Measurements from ENCODE around the gene WDFY2. TPM values are rescaled to one million over a fixed set of nuclear protein-coding genes. Genes with fewer than 3 reads are reported as not detected.
A peak's percentile ranks its signal among the peaks of the same experiment; 100 is the strongest.

Gene WDFY2
- total and polyA plus RNA-seq, 12 donors = 13.2 to 38.6 (median 26.0) TPM

- intact Hi-C loops (cut with DNase I) = no loop called here
- H3K9me3 ChIP-seq (replicated peaks in 1 of 3) = no peaks in the 10 kb centered on the region
- H3K27me3 ChIP-seq = no peaks in the 10 kb centered on the region
- H3K36me3 ChIP-seq (replicated peaks in 1 of 2) = peaks cover 0 to 13% of the 10 kb centered on the region in 2 donors
- 69 to 82% (median 74%) methylated on average over 12 to 15 of the region's 15 CpGs for WGBS, 4 donors
- no peak overlapping the region for H3K4me3 ChIP-seq
- H3K4me1 ChIP-seq (replicated peaks in 1 of 2) = peaks cover 4 to 26% of the 10 kb centered on the region in 2 donors
- no peak for DNase-seq
- peak overlapping the region in 1 of 5 donors; percentile 57 for H3K27ac ChIP-seq
- no peak for TF ChIP-seq POLR2A (IDR thresholded peaks at IDR 0.05)
- TF ChIP-seq CTCF (IDR thresholded peaks at IDR 0.05) = peak in 2 of 6 experiments; percentile 24 to 30
These were observed 184.2 kb downstream of the WDFY2 start for GRCh38 chr13:51768378-51768921.

DNA sequence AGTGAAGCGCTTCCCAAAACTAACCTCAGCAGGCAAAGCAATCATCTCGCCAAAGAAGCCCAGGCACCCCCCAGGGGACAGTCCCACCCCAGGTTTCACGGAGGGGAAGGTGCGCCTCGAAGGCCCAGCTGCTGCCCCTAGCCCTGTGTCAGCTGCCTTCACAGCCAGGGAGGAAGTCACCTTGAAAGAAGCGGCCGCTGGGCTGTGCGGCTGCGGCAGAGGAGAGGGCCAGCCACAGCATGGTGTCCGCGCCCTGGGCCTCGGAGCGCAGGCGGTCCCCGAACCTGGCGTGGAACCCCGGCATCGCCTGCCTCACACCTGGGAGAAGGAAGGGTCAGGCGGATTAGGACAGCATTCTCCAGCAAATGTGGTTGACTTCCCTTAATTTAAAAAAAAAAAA, 184.7 kb downstream of the WDFY2 start:
- Histone ChIP-seq H3K27me3 (no peaks in the 10 kb centered on the region), H3K27ac (peak overlapping the region in 1 of 5 donors; percentile 57), H3K36me3 (replicated peaks in 1 of 2) (peaks cover 0 to 13% of the 10 kb centered on the region in 2 donors), H3K9me3 (replicated peaks in 1 of 3) (no peaks in the 10 kb centered on the region), H3K4me3 (no peak overlapping the region), H3K4me1 (replicated peaks in 1 of 2) (peaks cover 4 to 26% of the 10 kb centered on the region in 2 donors)
- WGBS, 4 donors = 65 to 100% (median 81%) methylated on average over 2 to 19 of the region's 19 CpGs
- no peak for TF ChIP-seq POLR2A (IDR thresholded peaks at IDR 0.05)
- intact Hi-C loops (cut with DNase I) = no loop called here
- DNase-seq = no peak

GRCh38 chr13:51769455-51770127, 185.3 kb downstream of the WDFY2 start:
- Histone ChIP-seq H3K27me3 (no peaks in the 10 kb centered on the region), H3K4me3 (no peak overlapping the region), H3K9me3 (replicated peaks in 1 of 3) (no peaks in the 10 kb centered on the region), H3K36me3 (replicated peaks in 1 of 2) (peaks cover 0 to 13% of the 10 kb centered on the region in 2 donors), H3K27ac (peak overlapping the region in 3 of 5 donors; percentile 7 to 57 (median 55)), H3K4me1 (replicated peaks in 1 of 2) (peaks cover 4 to 25% of the 10 kb centered on the region in 2 donors)
- WGBS, 4 donors = 65 to 76% (median 72%) methylated on average over 10 to 11 of the region's 11 CpGs
- peak in 2 of 7 donors; percentile 30 to 79 for DNase-seq
- intact Hi-C loops (cut with DNase I) = no loop called here
- no peak for TF ChIP-seq POLR2A (IDR thresholded peaks at IDR 0.05)

GRCh38 chr13:51770160-51770559, 185.9 kb downstream of the WDFY2 start:
- intact Hi-C loops (cut with DNase I) = no loop called here
- TF ChIP-seq CTCF (IDR thresholded peaks at IDR 0.05) (no peak), POLR2A (IDR thresholded peaks at IDR 0.05) (no peak)
- Histone ChIP-seq H3K9me3 (replicated peaks in 1 of 3) (no peaks in the 10 kb centered on the region), H3K4me3 (no peak overlapping the region), H3K27ac (peak overlapping the region in 2 of 5 donors; percentile 49 to 55), H3K36me3 (replicated peaks in 1 of 2) (peaks cover 0 to 13% of the 10 kb centered on the region in 2 donors), H3K27me3 (no peaks in the 10 kb centered on the region), H3K4me1 (replicated peaks in 1 of 2) (peaks cover 4 to 23% of the 10 kb centered on the region in 2 donors)
- 80 to 95% (median 87%) methylated on average over 6 of the region's 6 CpGs for WGBS, 4 donors
- no peak for DNase-seq

- Histone ChIP-seq H3K27ac (peak overlapping the region in 1 of 5 donors; percentile 49), H3K27me3 (no peaks in the 10 kb centered on the region), H3K4me3 (no peak overlapping the region), H3K9me3 (replicated peaks in 1 of 3) (no peaks in the 10 kb centered on the region), H3K4me1 (replicated peaks in 1 of 2) (peaks cover 4 to 23% of the 10 kb centered on the region in 2 donors), H3K36me3 (replicated peaks in 1 of 2) (peaks cover 0 to 13% of the 10 kb centered on the region in 2 donors)
- DNase-seq = no peak
- WGBS, 4 donors = 74 to 85% (median 81%) methylated on average over 6 to 11 of the region's 11 CpGs
- TF ChIP-seq POLR2A (IDR thresholded peaks at IDR 0.05) (no peak), CTCF (IDR thresholded peaks at IDR 0.05) (no peak)
- intact Hi-C loops (cut with DNase I) = no loop called here
These were observed 186.6 kb downstream of the WDFY2 start for GRCh38 chr13:51770681-51771417.
